ENCODE data around the gene EBI3. TPM values are rescaled to one million over a fixed set of nuclear protein-coding genes. Genes with fewer than 3 reads are reported as not detected.
"Not testable (repeated sequence)": the region's sequence is repeated elsewhere in the genome, so short reads cannot be mapped to it uniquely, and the experiment has no call there.

EBI3 gene
- total RNA-seq, 1 donor from 2014 or later, result 0.49 TPM

- intact Hi-C loops (cut with micrococcal nuclease), result no loop called here
- Histone ChIP-seq H3K27me3 (ENCODE audit: low read depth) (peaks cover 69% of the 10 kb centered on the region), H3K27ac (replicated peaks) (no peak overlapping the region), H3K4me1 (no peaks in the 10 kb centered on the region), H3K4me3 (no peak overlapping the region), H3K9me3 (replicated peaks) (no peaks in the 10 kb centered on the region), H3K36me3 (no peaks in the 10 kb centered on the region)
- DNase-seq, result no peak
- TF ChIP-seq CTCF (IDR thresholded peaks at IDR 0.05; ENCODE audit: borderline replicate concordance), result no peak
These were observed 5.5 kb downstream of the EBI3 start for GRCh38 chr19:4234862-4235201.

GRCh38 chr19:4237510-4237909, 8.2 kb downstream of the EBI3 start:
- H3K4me1 ChIP-seq; H3K4me3 ChIP-seq; H3K27ac ChIP-seq (replicated peaks); intact Hi-C loops (cut with micrococcal nuclease); H3K36me3 ChIP-seq; DNase-seq: not testable (repeated sequence)
- peaks cover 48% of the 10 kb centered on the region for H3K27me3 ChIP-seq (ENCODE audit: low read depth)
- H3K9me3 ChIP-seq (replicated peaks), result peaks cover 16% of the 10 kb centered on the region

GRCh38 chr19:4238831-4239230, 9.5 kb downstream of the EBI3 start:
- Histone ChIP-seq H3K9me3 (replicated peaks) (peaks cover 17% of the 10 kb centered on the region), H3K27ac (replicated peaks) (no peak overlapping the region), H3K4me1 (no peaks in the 10 kb centered on the region), H3K27me3 (ENCODE audit: low read depth) (peaks cover 35% of the 10 kb centered on the region), H3K36me3 (no peaks in the 10 kb centered on the region), H3K4me3 (no peak overlapping the region)
- TF ChIP-seq CTCF (IDR thresholded peaks at IDR 0.05; ENCODE audit: borderline replicate concordance), result no peak
- DNase-seq, result no peak
- intact Hi-C loops (cut with micrococcal nuclease), result no loop called here

- H3K27me3 ChIP-seq (ENCODE audit: low read depth), result peaks cover 11% of the 10 kb centered on the region
- DNase-seq, result no peak
- no peak for TF ChIP-seq CTCF (IDR thresholded peaks at IDR 0.05; ENCODE audit: borderline replicate concordance)
- H3K4me1 ChIP-seq, result peaks cover 6% of the 10 kb centered on the region
- H3K36me3 ChIP-seq, result no peaks in the 10 kb centered on the region
- peak overlapping the region; percentile 27 for H3K27ac ChIP-seq (replicated peaks)
- H3K9me3 ChIP-seq (replicated peaks), result peaks cover 17% of the 10 kb centered on the region
- intact Hi-C loops (cut with micrococcal nuclease), result no loop called here
- H3K4me3 ChIP-seq, result no peak overlapping the region
These were observed 12.6 kb downstream of the EBI3 start for GRCh38 chr19:4241824-4242430.

- Histone ChIP-seq H3K4me1 (peaks cover 12% of the 10 kb centered on the region), H3K9me3 (replicated peaks) (peaks cover 16% of the 10 kb centered on the region), H3K36me3 (peaks cover 22% of the 10 kb centered on the region)
- H3K27me3 ChIP-seq (ENCODE audit: low read depth); DNase-seq; H3K4me3 ChIP-seq; H3K27ac ChIP-seq (replicated peaks); intact Hi-C loops (cut with micrococcal nuclease): not testable (repeated sequence)
These were observed 16.6 kb downstream of the EBI3 start for GRCh38 chr19:4245938-4246337.

GRCh38 chr19:4246767-4247593, 17.7 kb downstream of the EBI3 start, which contains the start of gene YJU2:
Gene YJU2 (plus strand): TSS chr19:4247080. CDS start chr19:4247147, 67 bp downstream.
- DNase-seq, result peak; percentile 98
- Histone ChIP-seq H3K36me3 (peaks cover 32% of the 10 kb centered on the region), H3K4me3 (peak within 1 kb of the TSS; percentile 75), H3K9me3 (replicated peaks) (peaks cover 6% of the 10 kb centered on the region), H3K27me3 (ENCODE audit: low read depth) (no peaks in the 10 kb centered on the region), H3K4me1 (peaks cover 12% of the 10 kb centered on the region), H3K27ac (replicated peaks) (peak within 1 kb of the TSS; percentile 97)
- intact Hi-C loops (cut with micrococcal nuclease), result no loop called here
- TF ChIP-seq CTCF (IDR thresholded peaks at IDR 0.05; ENCODE audit: borderline replicate concordance), result peak; percentile 51

All from left ventricle myocardium inferior (tissue), 1 donor.